Esophagus muscularis mucosa (tissue), 4 donors: ENCODE data around the gene ACLY. TPM values are rescaled to one million over a fixed set of nuclear protein-coding genes. Genes with fewer than 3 reads are reported as not detected.

Experiments used
- DNase-seq: peaks from one replicate; pipeline ENCODE4 v3.0.0-alpha.2; 2017; ENCODE audit errors: extremely low spot score
- H3K27ac ChIP-seq, 4 donors: fragments of 200-600 bp; sonication (generic); replicated peaks in 1 of 4; 1 replicate in 3 of 4; 2 replicates in 1 of 4; pipeline ENCODE4 v1.5.1; 2016 to 2019; ENCODE audit warnings: mild to moderate bottlenecking in 1 of 4
- H3K27me3 ChIP-seq, 4 donors: fragments of 200-600 bp; sonication (generic); one replicate each; pipeline versions ENCODE4 v1.5.1 to v1.6.0; 2016 to 2019
- H3K36me3 ChIP-seq, 4 donors: fragments of 200-600 bp; sonication (generic); one replicate each; pipeline ENCODE4 v1.5.1; 2016 to 2019
- H3K4me1 ChIP-seq, 4 donors: fragments of 200-600 bp; sonication (generic); one replicate each; pipeline ENCODE4 v1.5.1; 2016 to 2019
- H3K4me3 ChIP-seq, 4 donors: fragments of 200-600 bp; sonication (generic); 1 replicate in 2 of 4; 2 replicates in 2 of 4; pipeline ENCODE4 v1.5.1; 2016 to 2019; ENCODE audit warnings: mild to moderate bottlenecking in 4 of 4, moderate library complexity in 1 of 4
- H3K9me3 ChIP-seq, 4 donors: fragments of 200-600 bp; sonication (generic); 1 replicate in 3 of 4; 2 replicates in 1 of 4; pipeline ENCODE4 v1.5.1; 2016 to 2019
- EP300 ChIP-seq: sonication (generic); formaldehyde crosslinking; IDR thresholded peaks from one replicate; pipeline ENCODE4 v1.6.1; 2017; ENCODE audit warnings: antibody characterized with exemption
- POLR2A ChIP-seq: fragments of 450-650 bp; IDR thresholded peaks from one replicate; pipeline ENCODE4 v1.6.1; 2017; ENCODE audit warnings: antibody characterized with exemption, moderate library complexity, mild to moderate bottlenecking, low read depth
- POLR2AphosphoS5 ChIP-seq, 2 donors: sonication (generic); formaldehyde crosslinking; IDR thresholded peaks; one replicate each; pipeline ENCODE4 v1.6.1; 2017; ENCODE audit warnings: antibody characterized with exemption in 2 of 2
- WGBS: methylation state at CpG from one replicate; pipeline ENCODE4 v1.1.5; 2018; 5-methylcytosine and 5-hydroxymethylcytosine counted together
- intact Hi-C: fragments of 100-400 bp; cut with DNase I; formaldehyde crosslinking; loops from one replicate; pipeline ENCODE4 v1.15.1; 2023
- total RNA-seq, 4 donors: library from RNA; depleted of rRNA; stranded (reverse); fragments of >200 nt; gene quantifications; one replicate each; pipeline versions ENCODE4 v1.1.0 to v1.2.1, GENCODE V29; 2016
- TF ChIP-seq, protein P1 (sequence below), 3 experiments: fragments of 200-600 bp in 2 of 3; fragments of 450-650 bp in 1 of 3; sonication (generic) in 2 of 3; IDR thresholded peaks; one replicate each; pipeline ENCODE4 v1.5.1; 2017 to 2019; ENCODE audit warnings: antibody characterized with exemption in 3 of 3, mild to moderate bottlenecking in 2 of 3, moderate library complexity in 1 of 3

ACLY gene
- total RNA-seq, 4 donors from 2014 or later = 52.3 to 87.7 (median 71.3) TPM

DNA sequence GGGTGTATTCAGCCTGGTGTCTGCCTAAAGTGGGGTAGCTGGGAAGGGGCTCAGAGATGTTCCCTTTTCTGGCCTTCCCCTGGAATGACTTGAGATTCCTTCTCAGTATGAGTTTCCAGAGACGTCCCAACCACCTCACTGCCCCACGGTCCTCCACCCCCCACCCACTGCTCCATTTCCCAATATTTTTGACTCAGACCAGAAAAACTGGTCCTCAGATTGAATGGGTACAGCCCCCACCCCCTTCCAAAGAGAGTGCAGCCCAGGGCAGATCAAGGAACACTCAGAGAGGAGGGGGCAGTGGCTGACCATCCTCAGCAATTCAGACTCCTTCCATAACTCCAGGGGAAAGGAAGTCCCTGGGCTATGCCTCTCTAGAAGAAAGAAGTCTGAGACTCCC lies 3.2 kb downstream of the ACLY start:
- no peak for TF ChIP-seq POLR2A
- TF ChIP-seq, protein P1, sequence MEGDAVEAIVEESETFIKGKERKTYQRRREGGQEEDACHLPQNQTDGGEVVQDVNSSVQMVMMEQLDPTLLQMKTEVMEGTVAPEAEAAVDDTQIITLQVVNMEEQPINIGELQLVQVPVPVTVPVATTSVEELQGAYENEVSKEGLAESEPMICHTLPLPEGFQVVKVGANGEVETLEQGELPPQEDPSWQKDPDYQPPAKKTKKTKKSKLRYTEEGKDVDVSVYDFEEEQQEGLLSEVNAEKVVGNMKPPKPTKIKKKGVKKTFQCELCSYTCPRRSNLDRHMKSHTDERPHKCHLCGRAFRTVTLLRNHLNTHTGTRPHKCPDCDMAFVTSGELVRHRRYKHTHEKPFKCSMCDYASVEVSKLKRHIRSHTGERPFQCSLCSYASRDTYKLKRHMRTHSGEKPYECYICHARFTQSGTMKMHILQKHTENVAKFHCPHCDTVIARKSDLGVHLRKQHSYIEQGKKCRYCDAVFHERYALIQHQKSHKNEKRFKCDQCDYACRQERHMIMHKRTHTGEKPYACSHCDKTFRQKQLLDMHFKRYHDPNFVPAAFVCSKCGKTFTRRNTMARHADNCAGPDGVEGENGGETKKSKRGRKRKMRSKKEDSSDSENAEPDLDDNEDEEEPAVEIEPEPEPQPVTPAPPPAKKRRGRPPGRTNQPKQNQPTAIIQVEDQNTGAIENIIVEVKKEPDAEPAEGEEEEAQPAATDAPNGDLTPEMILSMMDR (IDR thresholded peaks at IDR 0.05) = no peak
- TF ChIP-seq EP300 = no peak
- TF ChIP-seq POLR2AphosphoS5 (IDR thresholded peaks at IDR 0.05) = no peak
- H3K27ac ChIP-seq = no peak overlapping the region
- H3K9me3 ChIP-seq = no peaks in the 10 kb centered on the region
- H3K27me3 ChIP-seq = no peaks in the 10 kb centered on the region
- H3K36me3 ChIP-seq = peaks cover 26 to 38% (median 32%) of the 10 kb centered on the region in 4 donors
- 76% methylated on average over 2 of the region's 2 CpGs for WGBS
- no peak overlapping the region for H3K4me3 ChIP-seq
- H3K4me1 ChIP-seq = peaks cover 23 to 50% (median 36%) of the 10 kb centered on the region in 4 donors
- intact Hi-C loops = no loop called here
- DNase-seq = no peak

DNA sequence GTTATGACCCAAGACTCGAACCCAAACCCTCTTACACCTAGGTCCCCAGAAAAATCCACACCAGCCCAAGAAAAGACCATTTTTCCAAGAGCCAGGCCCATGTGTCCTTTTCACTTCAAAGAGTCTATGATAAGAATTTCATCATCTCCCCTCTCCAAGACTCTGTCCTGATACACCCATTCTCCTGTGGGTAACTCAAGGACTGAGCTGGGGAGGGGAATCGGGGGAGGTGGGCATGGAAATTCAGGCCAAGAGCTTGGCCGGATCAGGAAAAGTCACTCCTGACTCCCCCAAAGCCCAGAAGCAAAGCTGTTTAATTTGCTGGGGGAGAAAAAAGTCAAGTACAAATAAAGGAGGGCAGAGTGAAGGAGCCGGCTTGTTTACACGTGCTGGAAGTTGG lies 3.7 kb downstream of the ACLY start:
- intact Hi-C loops = no loop called here
- Histone ChIP-seq H3K4me1 (peaks cover 23 to 50% (median 36%) of the 10 kb centered on the region in 4 donors), H3K27ac (no peak overlapping the region), H3K4me3 (no peak overlapping the region), H3K27me3 (no peaks in the 10 kb centered on the region), H3K9me3 (no peaks in the 10 kb centered on the region), H3K36me3 (peaks cover 30 to 44% (median 38%) of the 10 kb centered on the region in 4 donors)
- DNase-seq = no peak
- 94% methylated on average over 5 of the region's 5 CpGs for WGBS
- TF ChIP-seq, protein P1 (IDR thresholded peaks at IDR 0.05) = no peak
- no peak for TF ChIP-seq EP300

DNA sequence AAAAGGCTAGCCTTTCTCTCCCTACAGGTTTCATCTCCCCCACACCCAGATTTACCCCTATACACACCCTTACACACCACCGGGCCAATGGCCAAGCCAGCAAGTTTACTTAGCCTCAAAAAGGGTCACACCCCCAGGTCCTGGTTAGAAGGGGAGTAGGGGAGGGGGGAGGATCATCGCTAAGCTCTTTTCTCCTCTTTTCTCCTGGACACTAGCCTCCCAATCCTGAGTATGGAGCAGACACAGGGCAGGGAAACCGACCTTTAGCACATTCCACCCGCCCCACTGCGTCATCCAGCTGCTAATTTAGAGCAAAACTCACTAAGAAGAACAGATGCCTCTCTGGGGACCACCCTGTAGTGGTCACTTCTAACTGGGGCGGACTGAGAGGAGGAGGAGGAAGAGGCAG lies 4.4 kb downstream of the ACLY start:
- Histone ChIP-seq H3K9me3 (no peaks in the 10 kb centered on the region), H3K4me3 (no peak overlapping the region), H3K4me1 (peaks cover 19 to 44% (median 30%) of the 10 kb centered on the region in 4 donors), H3K27me3 (no peaks in the 10 kb centered on the region), H3K27ac (no peak overlapping the region), H3K36me3 (peaks cover 37 to 50% (median 44%) of the 10 kb centered on the region in 4 donors)
- 78% methylated on average over 6 of the region's 6 CpGs for WGBS
- intact Hi-C loops = no loop called here
- no peak for TF ChIP-seq EP300
- TF ChIP-seq, protein P1 (IDR thresholded peaks at IDR 0.05) = no peak
- TF ChIP-seq POLR2A = no peak
- TF ChIP-seq POLR2AphosphoS5 (IDR thresholded peaks at IDR 0.05) = no peak
- no peak for DNase-seq

DNA sequence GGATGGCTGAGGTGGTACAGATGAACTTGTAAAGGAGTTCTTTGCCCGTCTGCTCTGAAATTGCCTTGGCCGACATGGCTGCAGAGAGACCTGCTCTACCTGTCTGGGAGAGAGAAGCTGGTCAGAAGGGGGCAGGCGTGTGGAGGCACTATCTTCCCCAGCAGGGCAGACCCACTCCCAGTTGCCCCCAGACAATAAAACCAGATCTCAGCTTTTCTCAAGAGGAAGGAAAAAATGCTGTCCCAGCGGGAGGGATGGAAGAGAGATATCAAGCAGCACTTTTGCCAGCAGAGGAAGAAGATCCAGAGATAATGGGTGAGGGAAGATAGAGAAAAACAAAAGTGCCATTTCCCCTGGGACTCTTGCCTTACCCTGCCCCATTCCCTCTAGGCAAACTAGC lies 5.0 kb downstream of the ACLY start:
- Histone ChIP-seq H3K4me3 (no peak overlapping the region), H3K27ac (no peak overlapping the region), H3K36me3 (peaks cover 43 to 56% (median 50%) of the 10 kb centered on the region in 4 donors), H3K4me1 (peaks cover 18 to 42% (median 28%) of the 10 kb centered on the region in 4 donors), H3K9me3 (no peaks in the 10 kb centered on the region), H3K27me3 (no peaks in the 10 kb centered on the region)
- TF ChIP-seq, protein P1 (IDR thresholded peaks at IDR 0.05) = no peak
- TF ChIP-seq EP300 = no peak
- no peak for TF ChIP-seq POLR2AphosphoS5 (IDR thresholded peaks at IDR 0.05)
- TF ChIP-seq POLR2A = no peak
- WGBS = 95% methylated on average over 4 of the region's 4 CpGs
- DNase-seq = no peak
- intact Hi-C loops = no loop called here

DNA sequence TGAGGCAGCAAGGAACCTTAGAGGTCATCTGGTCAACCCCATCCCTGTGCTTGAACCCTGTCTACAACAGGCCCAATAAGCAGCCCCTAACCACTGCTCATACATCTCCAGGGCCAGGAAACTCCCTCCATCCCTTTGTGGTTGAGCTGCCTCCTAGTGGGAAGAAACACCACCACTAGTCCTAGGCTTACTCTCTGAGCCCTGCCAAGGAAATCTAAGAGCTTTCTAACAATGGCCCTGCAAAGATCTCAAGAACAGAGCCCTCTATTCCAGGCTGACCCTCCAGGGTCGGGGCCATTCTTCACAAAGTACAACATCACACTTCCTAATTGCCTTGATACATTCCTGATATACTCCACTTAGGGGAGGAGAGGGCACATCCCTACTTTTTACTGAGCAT lies 5.8 kb downstream of the ACLY start:
- Histone ChIP-seq H3K4me1 (peaks cover 17 to 39% (median 26%) of the 10 kb centered on the region in 4 donors), H3K27me3 (no peaks in the 10 kb centered on the region), H3K9me3 (no peaks in the 10 kb centered on the region), H3K36me3 (peaks cover 46 to 65% (median 58%) of the 10 kb centered on the region in 4 donors), H3K4me3 (no peak overlapping the region), H3K27ac (no peak overlapping the region)
- TF ChIP-seq POLR2A (no peak), POLR2AphosphoS5 (IDR thresholded peaks at IDR 0.05) (no peak), EP300 (no peak)
- TF ChIP-seq, protein P1 (IDR thresholded peaks at IDR 0.05) = no peak
- intact Hi-C loops = no loop called here
- WGBS = 83% methylated on average over 1 of the region's 1 CpG
- no peak for DNase-seq
